Vagina (tissue), 2 donors: Measurements from ENCODE around the gene GYG1. TPM values are rescaled to one million over a fixed set of nuclear protein-coding genes. Genes with fewer than 3 reads are reported as not detected.

Experiments
- DNase-seq, 2 donors: peaks; one replicate each; pipeline ENCODE4 v3.0.0-alpha.2; 2017; ENCODE audit errors: extremely low spot score in 2 of 2
- H3K27ac ChIP-seq: fragments of 200-600 bp; sonication (generic); one replicate; pipeline ENCODE4 v1.5.1; 2019
- H3K27me3 ChIP-seq: fragments of 200-600 bp; sonication (generic); one replicate; pipeline ENCODE4 v1.5.1; 2019
- H3K36me3 ChIP-seq, 2 donors: fragments of 200-600 bp; sonication (generic); one replicate each; pipeline ENCODE4 v1.5.1; 2017 to 2019
- H3K4me1 ChIP-seq: fragments of 200-600 bp; sonication (generic); one replicate; pipeline ENCODE4 v1.5.1; 2019
- H3K4me3 ChIP-seq, 2 donors: fragments of 200-600 bp; sonication (generic); 1 replicate in 1 of 2; 2 replicates in 1 of 2; pipeline ENCODE4 v1.5.1; 2016 to 2019
- H3K9me3 ChIP-seq: fragments of 200-600 bp; sonication (generic); one replicate; pipeline ENCODE4 v1.5.1; 2019
- POLR2A ChIP-seq, 2 donors: fragments of 450-650 bp; IDR thresholded peaks; one replicate each; pipeline ENCODE4 v1.6.1; 2017; ENCODE audit warnings: antibody characterized with exemption in 2 of 2, mild to moderate bottlenecking in 2 of 2, moderate library complexity in 2 of 2
- POLR2AphosphoS5 ChIP-seq, 2 donors: sonication (generic); formaldehyde crosslinking; IDR thresholded peaks; one replicate each; pipeline ENCODE4 v1.9.0; 2017; ENCODE audit warnings: antibody characterized with exemption in 2 of 2, mild to moderate bottlenecking in 2 of 2, low read depth in 1 of 2; ENCODE audit not compliant: insufficient read depth in 1 of 2
- intact Hi-C: fragments of 100-400 bp; cut with DNase I; formaldehyde crosslinking; loops from one replicate; pipeline ENCODE4 v1.15.1; 2023
- total RNA-seq: library from RNA; depleted of rRNA; stranded (reverse); fragments of >200 nt; gene quantifications from one replicate; pipeline ENCODE4 v1.2.3, GENCODE V29; 2016
- TF ChIP-seq, protein P1 (sequence below), 3 experiments: fragments of 450-650 bp in 2 of 3; fragments of 200-600 bp in 1 of 3; sonication (generic) in 1 of 3; IDR thresholded peaks; one replicate each; pipeline ENCODE4 v1.5.1; 2017 to 2019; ENCODE audit warnings: antibody characterized with exemption in 3 of 3, mild to moderate bottlenecking in 2 of 3, moderate library complexity in 2 of 3

Gene GYG1
- total RNA-seq, 1 donor from 2014 or later = 45.9 TPM

DNA sequence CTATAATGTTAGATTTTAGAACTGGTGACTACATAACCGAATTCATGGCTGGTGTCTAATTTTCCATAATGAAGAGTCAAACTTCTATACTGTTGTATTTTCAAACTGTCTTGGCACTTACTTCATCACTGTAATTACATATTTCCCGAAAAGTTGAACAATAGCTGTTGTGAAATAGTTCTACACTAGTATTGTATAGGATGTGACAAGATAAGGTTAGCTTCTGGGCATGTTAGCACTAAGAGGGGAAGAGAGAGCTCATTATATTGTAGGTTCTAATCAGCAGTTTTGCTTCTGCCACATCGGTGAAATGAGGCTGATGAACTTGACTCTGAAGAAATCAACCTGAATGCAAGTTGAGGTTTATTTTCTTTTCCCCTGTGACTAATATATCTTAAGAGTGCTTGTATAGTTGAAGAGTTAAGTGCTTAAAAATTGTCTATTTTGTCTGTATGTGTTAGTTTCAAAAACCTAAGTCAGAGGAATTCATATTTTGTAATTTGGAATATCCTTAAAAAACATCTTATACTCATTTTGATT, 8.9 kb downstream of the GYG1 start:
- Histone ChIP-seq H3K4me3 (no peak overlapping the region), H3K27me3 (no peaks in the 10 kb centered on the region), H3K9me3 (no peaks in the 10 kb centered on the region), H3K4me1 (no peaks in the 10 kb centered on the region), H3K36me3 (peaks cover 0 to 30% of the 10 kb centered on the region in 2 donors), H3K27ac (no peak overlapping the region)
- TF ChIP-seq POLR2AphosphoS5 (IDR thresholded peaks at IDR 0.05; ENCODE audit: insufficient read depth in 1 of 2, low read depth in 1 of 2) (no peak), POLR2A (IDR thresholded peaks at IDR 0.05) (no peak)
- TF ChIP-seq, protein P1, sequence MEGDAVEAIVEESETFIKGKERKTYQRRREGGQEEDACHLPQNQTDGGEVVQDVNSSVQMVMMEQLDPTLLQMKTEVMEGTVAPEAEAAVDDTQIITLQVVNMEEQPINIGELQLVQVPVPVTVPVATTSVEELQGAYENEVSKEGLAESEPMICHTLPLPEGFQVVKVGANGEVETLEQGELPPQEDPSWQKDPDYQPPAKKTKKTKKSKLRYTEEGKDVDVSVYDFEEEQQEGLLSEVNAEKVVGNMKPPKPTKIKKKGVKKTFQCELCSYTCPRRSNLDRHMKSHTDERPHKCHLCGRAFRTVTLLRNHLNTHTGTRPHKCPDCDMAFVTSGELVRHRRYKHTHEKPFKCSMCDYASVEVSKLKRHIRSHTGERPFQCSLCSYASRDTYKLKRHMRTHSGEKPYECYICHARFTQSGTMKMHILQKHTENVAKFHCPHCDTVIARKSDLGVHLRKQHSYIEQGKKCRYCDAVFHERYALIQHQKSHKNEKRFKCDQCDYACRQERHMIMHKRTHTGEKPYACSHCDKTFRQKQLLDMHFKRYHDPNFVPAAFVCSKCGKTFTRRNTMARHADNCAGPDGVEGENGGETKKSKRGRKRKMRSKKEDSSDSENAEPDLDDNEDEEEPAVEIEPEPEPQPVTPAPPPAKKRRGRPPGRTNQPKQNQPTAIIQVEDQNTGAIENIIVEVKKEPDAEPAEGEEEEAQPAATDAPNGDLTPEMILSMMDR (IDR thresholded peaks at IDR 0.05) = no peak
- intact Hi-C loops = no loop called here
- no peak for DNase-seq

DNA sequence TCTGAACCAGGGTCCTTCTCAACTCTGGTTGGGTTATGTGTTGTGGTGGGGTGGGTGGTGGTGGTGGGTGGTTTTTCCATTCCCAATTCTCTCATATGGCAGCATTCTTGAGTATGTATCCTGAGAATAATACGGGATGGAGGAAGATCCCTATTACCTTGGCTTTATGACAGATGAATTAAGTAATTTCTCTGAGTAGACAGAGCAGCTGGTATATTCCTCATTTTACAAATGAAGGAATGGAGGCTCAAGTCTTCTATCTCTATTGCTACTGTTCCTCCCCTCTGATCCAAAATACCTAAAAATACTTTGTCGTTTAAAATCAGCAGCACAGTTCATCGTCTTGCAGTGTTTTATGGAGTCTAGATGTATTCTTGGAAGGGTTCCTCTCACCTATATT, 10.4 kb downstream of the GYG1 start:
- Histone ChIP-seq H3K4me3 (no peak overlapping the region), H3K9me3 (no peaks in the 10 kb centered on the region), H3K36me3 (peaks cover 0 to 22% of the 10 kb centered on the region in 2 donors), H3K27me3 (no peaks in the 10 kb centered on the region), H3K27ac (no peak overlapping the region), H3K4me1 (no peaks in the 10 kb centered on the region)
- TF ChIP-seq POLR2AphosphoS5 (IDR thresholded peaks at IDR 0.05; ENCODE audit: insufficient read depth in 1 of 2, low read depth in 1 of 2) (no peak), POLR2A (IDR thresholded peaks at IDR 0.05) (no peak)
- TF ChIP-seq, protein P1 (IDR thresholded peaks at IDR 0.05) = no peak
- no peak for DNase-seq
- intact Hi-C loops = no loop called here

DNA sequence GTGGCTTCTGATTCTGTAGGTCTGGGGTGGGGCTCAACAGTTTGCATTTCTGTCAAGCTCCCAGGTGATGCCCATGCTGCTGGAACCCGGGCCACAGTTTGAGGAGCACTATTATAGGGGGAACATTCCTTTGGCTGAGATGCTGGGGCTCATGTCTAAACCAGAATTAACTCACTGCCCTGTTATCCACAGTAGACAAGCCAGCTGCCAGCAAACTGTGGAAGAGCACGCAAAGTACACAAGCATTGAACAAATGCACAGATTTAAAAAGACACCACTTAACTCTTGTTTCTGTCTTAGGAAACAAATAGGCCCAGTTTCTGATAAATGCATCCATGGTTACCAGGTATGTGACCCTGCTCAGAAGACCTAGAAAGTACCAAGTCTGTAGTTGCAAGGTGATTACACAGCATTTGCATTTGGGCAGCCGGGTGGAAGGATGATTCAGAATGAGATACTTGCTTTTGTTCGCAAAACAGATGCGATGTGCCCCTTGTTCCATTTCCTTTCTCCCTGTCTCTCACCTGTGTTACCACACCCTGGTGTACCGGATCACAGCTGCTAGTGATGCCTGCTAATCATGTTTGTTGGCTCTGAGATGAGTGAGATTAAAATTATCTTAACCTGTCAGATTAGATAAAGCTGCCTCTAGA, 12.4 kb downstream of the GYG1 start:
- H3K4me3 ChIP-seq = no peak overlapping the region
- no peak overlapping the region for H3K27ac ChIP-seq
- no peak for DNase-seq
- peaks cover 0 to 29% of the 10 kb centered on the region in 2 donors for H3K36me3 ChIP-seq
- no peaks in the 10 kb centered on the region for H3K9me3 ChIP-seq
- intact Hi-C loops = no loop called here
- TF ChIP-seq POLR2AphosphoS5 (IDR thresholded peaks at IDR 0.05; ENCODE audit: insufficient read depth in 1 of 2, low read depth in 1 of 2) = no peak
- no peak for TF ChIP-seq POLR2A (IDR thresholded peaks at IDR 0.05)
- TF ChIP-seq, protein P1 (IDR thresholded peaks at IDR 0.05) = no peak
- no peaks in the 10 kb centered on the region for H3K27me3 ChIP-seq
- H3K4me1 ChIP-seq = no peaks in the 10 kb centered on the region

DNA sequence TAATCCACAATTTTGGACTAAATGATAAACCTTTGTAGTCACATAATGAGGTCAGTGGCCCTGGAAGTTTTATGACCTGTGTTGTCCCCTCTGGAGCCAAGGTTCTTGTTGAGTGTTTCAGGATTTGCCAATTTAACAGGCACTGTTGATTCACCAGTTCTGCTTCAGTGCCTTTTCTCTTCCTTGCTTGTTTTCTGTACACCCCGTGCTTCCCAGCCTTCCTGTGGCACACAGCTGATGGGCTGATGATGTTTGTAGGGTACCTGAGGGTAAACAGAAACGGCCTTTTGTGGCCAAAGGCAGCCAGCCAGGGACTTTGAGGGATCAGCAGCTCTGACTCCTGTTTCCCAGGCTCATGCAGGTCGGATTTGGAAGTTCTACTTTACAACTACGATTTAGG, 13.3 kb downstream of the GYG1 start:
- H3K27me3 ChIP-seq = no peaks in the 10 kb centered on the region
- peaks cover 3 to 30% of the 10 kb centered on the region in 2 donors for H3K36me3 ChIP-seq
- H3K4me3 ChIP-seq = no peak overlapping the region
- H3K4me1 ChIP-seq = no peaks in the 10 kb centered on the region
- intact Hi-C loops = no loop called here
- no peak for DNase-seq
- H3K9me3 ChIP-seq = no peaks in the 10 kb centered on the region
- TF ChIP-seq POLR2AphosphoS5 (IDR thresholded peaks at IDR 0.05; ENCODE audit: insufficient read depth in 1 of 2, low read depth in 1 of 2) (no peak), POLR2A (IDR thresholded peaks at IDR 0.05) (no peak)
- TF ChIP-seq, protein P1 (IDR thresholded peaks at IDR 0.05) = no peak
- H3K27ac ChIP-seq = no peak overlapping the region

DNA sequence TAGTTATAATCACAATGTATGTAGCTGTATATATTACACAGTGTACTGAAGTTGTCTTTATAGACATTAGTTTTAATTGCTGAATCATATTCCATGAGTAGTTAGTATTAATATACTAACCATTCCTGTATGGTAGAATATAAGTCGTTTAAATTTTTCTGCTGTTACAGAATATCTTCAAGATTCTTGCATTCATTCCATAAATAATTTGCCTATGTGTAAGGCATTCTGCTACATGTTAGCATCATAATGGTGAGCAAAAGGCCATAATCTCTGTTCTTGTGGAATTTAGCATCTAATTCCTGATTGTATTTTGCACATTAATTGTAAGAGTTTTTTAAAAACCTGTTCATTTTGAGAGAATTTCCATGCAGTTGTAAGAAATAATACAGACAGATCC, 14.1 kb downstream of the GYG1 start:
- H3K36me3 ChIP-seq = peaks cover 3 to 27% of the 10 kb centered on the region in 2 donors
- intact Hi-C loops = no loop called here
- TF ChIP-seq POLR2AphosphoS5 (IDR thresholded peaks at IDR 0.05; ENCODE audit: insufficient read depth in 1 of 2, low read depth in 1 of 2) (no peak), POLR2A (IDR thresholded peaks at IDR 0.05) (no peak)
- TF ChIP-seq, protein P1 (IDR thresholded peaks at IDR 0.05) = no peak
- no peaks in the 10 kb centered on the region for H3K4me1 ChIP-seq
- no peak for DNase-seq
- no peak overlapping the region for H3K27ac ChIP-seq
- no peaks in the 10 kb centered on the region for H3K9me3 ChIP-seq
- H3K4me3 ChIP-seq = no peak overlapping the region
- H3K27me3 ChIP-seq = no peaks in the 10 kb centered on the region
